ENCODE data around the gene CCSER1.

DNA sequence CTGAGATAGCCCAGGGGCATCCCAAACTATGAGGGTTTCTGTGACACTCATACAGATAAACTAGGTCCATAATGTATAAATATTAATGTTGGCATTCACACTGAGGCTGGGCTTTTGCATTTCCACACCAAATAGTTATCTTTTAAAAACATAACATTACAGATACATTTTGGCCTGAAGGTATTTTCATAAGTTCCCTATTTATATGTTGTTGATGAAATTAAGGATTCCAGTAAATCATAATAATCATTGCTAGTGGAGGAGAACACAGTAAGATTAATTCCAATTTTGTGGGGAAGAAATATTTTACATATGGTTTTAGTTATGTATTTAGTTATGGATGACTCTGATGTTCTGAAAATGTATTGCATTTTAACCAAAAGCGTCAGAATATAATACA is 479.6 kb downstream of the CCSER1 start:
- TF ChIP-seq, protein P1, sequence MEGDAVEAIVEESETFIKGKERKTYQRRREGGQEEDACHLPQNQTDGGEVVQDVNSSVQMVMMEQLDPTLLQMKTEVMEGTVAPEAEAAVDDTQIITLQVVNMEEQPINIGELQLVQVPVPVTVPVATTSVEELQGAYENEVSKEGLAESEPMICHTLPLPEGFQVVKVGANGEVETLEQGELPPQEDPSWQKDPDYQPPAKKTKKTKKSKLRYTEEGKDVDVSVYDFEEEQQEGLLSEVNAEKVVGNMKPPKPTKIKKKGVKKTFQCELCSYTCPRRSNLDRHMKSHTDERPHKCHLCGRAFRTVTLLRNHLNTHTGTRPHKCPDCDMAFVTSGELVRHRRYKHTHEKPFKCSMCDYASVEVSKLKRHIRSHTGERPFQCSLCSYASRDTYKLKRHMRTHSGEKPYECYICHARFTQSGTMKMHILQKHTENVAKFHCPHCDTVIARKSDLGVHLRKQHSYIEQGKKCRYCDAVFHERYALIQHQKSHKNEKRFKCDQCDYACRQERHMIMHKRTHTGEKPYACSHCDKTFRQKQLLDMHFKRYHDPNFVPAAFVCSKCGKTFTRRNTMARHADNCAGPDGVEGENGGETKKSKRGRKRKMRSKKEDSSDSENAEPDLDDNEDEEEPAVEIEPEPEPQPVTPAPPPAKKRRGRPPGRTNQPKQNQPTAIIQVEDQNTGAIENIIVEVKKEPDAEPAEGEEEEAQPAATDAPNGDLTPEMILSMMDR (IDR thresholded peaks at IDR 0.05; ENCODE audit: control extremely low read depth in 1 of 3, insufficient read depth in 1 of 3, low read depth in 1 of 3, low read length in 3 of 3), result no peak
- no peak for TF ChIP-seq POLR2A (IDR thresholded peaks at IDR 0.05; ENCODE audit: control extremely low read depth in 1 of 2, low read depth in 2 of 2, low read length in 2 of 2)
- TF ChIP-seq SAP30 (IDR thresholded peaks at IDR 0.05; ENCODE audit: insufficient read depth, insufficient replicate concordance, low read length), result no peak
